HG03280 (cell line): ENCODE measurements around the gene SERP1.

Experiments used
- ATAC-seq: cut with Tn5 transposase; IDR thresholded peaks from one replicate; pipeline ENCODE4 v1.9.1; 2021; ENCODE audit warnings: mild to moderate bottlenecking, moderate library complexity; ENCODE audit not compliant: unreplicated experiment

SERP1 gene

DNA sequence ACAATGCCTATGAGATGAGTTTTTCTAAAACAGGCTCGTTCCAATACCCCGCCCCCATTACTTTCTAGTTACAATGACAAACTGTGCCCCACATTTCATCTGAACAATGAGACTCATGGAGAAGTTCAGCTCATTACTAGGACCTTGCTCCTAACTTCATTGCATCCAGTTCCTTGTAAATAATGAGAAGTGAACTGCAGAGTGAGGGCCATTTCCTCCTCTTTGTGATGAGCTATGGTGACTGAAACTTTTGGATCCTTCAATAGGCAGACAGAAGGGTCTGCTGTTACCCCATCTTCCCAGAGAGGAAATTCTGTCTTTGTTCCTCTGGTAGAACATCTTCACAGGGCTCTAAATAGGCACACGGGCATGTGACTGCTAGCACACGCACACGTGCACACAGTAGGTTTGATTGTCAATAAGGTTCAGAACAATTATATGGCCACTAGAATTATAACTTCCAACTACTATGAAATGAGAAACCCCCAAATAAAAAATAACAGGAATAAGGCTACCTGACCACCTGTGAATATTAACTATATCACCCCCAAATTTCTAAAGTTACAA lies 51.8 kb downstream of the SERP1 start:
- ATAC-seq = no peak
